ENCODE measurements around the gene CERT1.

DNA sequence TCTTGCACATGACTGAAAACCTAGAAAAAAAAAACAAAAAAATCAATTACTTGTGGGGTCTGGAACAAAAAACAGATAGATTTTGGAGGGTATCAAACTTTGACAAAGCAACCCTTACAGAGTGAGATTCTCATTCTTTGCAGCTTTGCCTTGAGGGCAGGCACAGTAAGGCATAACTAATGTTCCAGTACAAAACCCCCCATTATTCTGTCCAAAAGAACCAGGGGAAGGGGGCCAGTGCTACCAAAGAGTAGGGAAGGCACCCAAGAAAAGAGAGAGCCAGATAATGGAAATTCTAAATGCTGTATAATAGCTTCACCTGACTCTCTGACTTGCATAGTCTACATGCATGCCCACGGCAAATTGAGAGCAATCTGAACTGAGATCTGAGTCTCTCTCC lies 13.2 kb upstream of the CERT1 start:
- TF ChIP-seq, protein P1, sequence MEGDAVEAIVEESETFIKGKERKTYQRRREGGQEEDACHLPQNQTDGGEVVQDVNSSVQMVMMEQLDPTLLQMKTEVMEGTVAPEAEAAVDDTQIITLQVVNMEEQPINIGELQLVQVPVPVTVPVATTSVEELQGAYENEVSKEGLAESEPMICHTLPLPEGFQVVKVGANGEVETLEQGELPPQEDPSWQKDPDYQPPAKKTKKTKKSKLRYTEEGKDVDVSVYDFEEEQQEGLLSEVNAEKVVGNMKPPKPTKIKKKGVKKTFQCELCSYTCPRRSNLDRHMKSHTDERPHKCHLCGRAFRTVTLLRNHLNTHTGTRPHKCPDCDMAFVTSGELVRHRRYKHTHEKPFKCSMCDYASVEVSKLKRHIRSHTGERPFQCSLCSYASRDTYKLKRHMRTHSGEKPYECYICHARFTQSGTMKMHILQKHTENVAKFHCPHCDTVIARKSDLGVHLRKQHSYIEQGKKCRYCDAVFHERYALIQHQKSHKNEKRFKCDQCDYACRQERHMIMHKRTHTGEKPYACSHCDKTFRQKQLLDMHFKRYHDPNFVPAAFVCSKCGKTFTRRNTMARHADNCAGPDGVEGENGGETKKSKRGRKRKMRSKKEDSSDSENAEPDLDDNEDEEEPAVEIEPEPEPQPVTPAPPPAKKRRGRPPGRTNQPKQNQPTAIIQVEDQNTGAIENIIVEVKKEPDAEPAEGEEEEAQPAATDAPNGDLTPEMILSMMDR (conservative IDR thresholded peaks at IDR 0.05; ENCODE audit: low read depth, low read length), result no peak
- no peak for TF ChIP-seq EZH2 (IDR thresholded peaks at IDR 0.05; ENCODE audit: borderline replicate concordance, low read depth, low read length, poor library complexity, severe bottlenecking)
